ENCODE data around the gene ROMO1. TPM values are rescaled to one million over a fixed set of nuclear protein-coding genes. Genes with fewer than 3 reads are reported as not detected.
"Not testable (repeated sequence)": the region's sequence is repeated elsewhere in the genome, so short reads cannot be mapped to it uniquely, and the experiment has no call there.

ROMO1 gene
- total and polyA plus RNA-seq, 5 donors from 2014 or later = 48.8 to 378 (median 351) TPM

DNA sequence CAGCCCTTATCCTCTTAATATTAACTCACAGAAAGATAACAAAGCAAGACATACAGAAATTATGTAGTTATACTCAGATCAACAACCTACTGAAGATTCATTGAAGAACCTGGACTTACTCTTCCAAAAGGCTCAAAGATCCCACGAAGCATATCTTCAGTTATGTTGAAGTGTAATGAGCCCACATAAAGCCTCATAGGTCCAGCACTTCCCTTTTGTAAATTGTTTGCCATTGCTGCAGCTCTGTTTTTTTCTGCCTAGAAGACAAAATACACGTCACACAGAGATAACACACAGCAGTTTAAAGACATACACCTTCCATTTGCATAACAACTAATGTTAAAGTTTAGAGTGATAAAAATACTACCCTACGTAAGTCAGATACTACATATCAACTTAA lies 22.4 kb downstream of the ROMO1 start:
- peak overlapping the region in 3 of 4 donors; percentile 7 to 78 (median 57) for H3K4me3 Mint-ChIP-seq
- H3K4me1 ChIP-seq (ENCODE audit: control insufficient read depth, insufficient read depth, low read length, poor library complexity, severe bottlenecking) = peaks cover 8% of the 10 kb centered on the region
- peak overlapping the region in 2 of 3 donors; percentile 8 to 33 for H3K27ac Mint-ChIP-seq

DNA sequence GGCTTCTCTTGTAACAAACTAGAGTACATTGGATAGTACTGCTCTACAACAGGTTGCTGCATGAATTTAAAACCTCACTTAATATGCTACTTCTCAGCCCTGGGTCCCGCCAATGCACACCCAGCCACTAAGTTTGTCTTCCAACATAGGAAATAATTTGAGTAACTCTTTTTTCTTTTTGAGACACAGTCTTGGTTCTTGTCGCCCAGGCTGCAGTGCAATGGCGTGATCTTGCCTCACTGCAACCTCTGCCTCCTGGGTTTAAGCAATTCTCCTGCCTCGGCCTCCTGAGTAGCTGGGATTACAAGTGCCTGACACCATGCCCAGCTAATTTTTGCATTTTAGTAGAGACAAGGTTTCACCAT lies 24.1 kb downstream of the ROMO1 start:
- peak overlapping the region in 3 of 4 donors; percentile 27 to 78 (median 43) for H3K4me3 Mint-ChIP-seq
- not testable (repeated sequence) for H3K27ac ChIP-seq (ENCODE audit: insufficient read depth, low read length, poor library complexity, severe bottlenecking); H3K4me1 ChIP-seq (ENCODE audit: control insufficient read depth, insufficient read depth, low read length, poor library complexity, severe bottlenecking); H3K4me3 ChIP-seq (ENCODE audit: low read depth, low read length); H3K27me3 ChIP-seq (ENCODE audit: control insufficient read depth, insufficient read depth, low read length); H3K27me3 Mint-ChIP-seq; H3K9me3 Mint-ChIP-seq; DNase-seq; ATAC-seq (ENCODE audit: low read depth in 2 of 2); H3K9me3 ChIP-seq (ENCODE audit: control insufficient read depth in 2 of 2, low read length in 2 of 2)
- peaks cover 1 to 56% (median 38%) of the 10 kb centered on the region in 4 donors for H3K4me1 Mint-ChIP-seq
- H3K36me3 ChIP-seq (ENCODE audit: control insufficient read depth, insufficient read depth, low read length) = peaks cover 93% of the 10 kb centered on the region
- H3K27ac Mint-ChIP-seq = peak overlapping the region in 1 of 3 donors; percentile 12
- H3K36me3 Mint-ChIP-seq = peaks cover 43% of the 10 kb centered on the region

More for the DNA sequence above, 22.4 kb downstream of the ROMO1 start:
- no peaks in the 10 kb centered on the region for H3K9me3 Mint-ChIP-seq
- no peaks in the 10 kb centered on the region for H3K27me3 Mint-ChIP-seq
- H3K4me3 ChIP-seq (ENCODE audit: low read depth, low read length) = no peak overlapping the region
- no peak for DNase-seq
- H3K9me3 ChIP-seq (ENCODE audit: control insufficient read depth in 2 of 2, low read length in 2 of 2) = no peaks in the 10 kb centered on the region
- H3K27me3 ChIP-seq (ENCODE audit: control insufficient read depth, insufficient read depth, low read length) = no peaks in the 10 kb centered on the region
- H3K27ac ChIP-seq (ENCODE audit: insufficient read depth, low read length, poor library complexity, severe bottlenecking) = no peak overlapping the region
- H3K36me3 Mint-ChIP-seq = peaks cover 48% of the 10 kb centered on the region
- peaks cover 5 to 62% (median 42%) of the 10 kb centered on the region in 4 donors for H3K4me1 Mint-ChIP-seq
- ATAC-seq (ENCODE audit: low read depth in 2 of 2) = no peak
- H3K36me3 ChIP-seq (ENCODE audit: control insufficient read depth, insufficient read depth, low read length) = peaks cover 94% of the 10 kb centered on the region

DNA sequence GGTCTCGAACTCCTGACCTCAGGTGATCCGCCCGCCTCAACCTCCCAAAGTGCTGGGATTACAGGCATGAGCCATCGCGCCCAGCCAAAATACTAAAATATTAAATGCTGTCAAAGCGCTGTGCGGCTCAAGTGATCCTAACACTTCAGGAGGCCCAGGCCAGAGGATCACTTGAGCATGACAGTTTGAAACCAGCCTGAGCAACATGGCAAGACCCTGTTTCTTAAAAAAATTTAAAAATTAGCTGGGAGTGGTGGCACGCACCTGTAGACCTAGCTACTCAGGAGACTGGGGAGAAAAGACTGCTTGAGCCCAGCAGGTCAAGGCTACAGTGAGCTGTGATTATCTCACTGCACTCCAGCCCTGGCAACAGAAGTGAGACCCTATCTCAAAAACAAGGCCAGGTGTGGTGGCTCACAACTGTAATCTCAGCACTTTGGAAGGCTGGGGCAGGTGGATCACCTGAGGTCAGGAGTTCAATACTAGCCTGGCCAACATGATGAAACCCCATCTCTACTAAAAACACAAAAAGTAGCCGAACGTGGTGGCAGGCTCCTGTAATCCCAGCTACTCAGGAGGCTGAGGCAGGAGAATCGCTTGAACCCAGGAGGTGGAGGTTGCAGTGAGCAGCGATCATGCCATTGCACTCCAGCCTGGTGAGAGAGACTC lies 24.6 kb downstream of the ROMO1 start:
- not testable (repeated sequence) for H3K9me3 ChIP-seq (ENCODE audit: control insufficient read depth in 2 of 2, low read length in 2 of 2); H3K4me3 ChIP-seq (ENCODE audit: low read depth, low read length); H3K27ac ChIP-seq (ENCODE audit: insufficient read depth, low read length, poor library complexity, severe bottlenecking); H3K4me1 ChIP-seq (ENCODE audit: control insufficient read depth, insufficient read depth, low read length, poor library complexity, severe bottlenecking); DNase-seq; ATAC-seq (ENCODE audit: low read depth in 2 of 2); H3K27me3 Mint-ChIP-seq; H3K27me3 ChIP-seq (ENCODE audit: control insufficient read depth, insufficient read depth, low read length); H3K9me3 Mint-ChIP-seq
- peaks cover 93% of the 10 kb centered on the region for H3K36me3 ChIP-seq (ENCODE audit: control insufficient read depth, insufficient read depth, low read length)
- Mint-ChIP-seq H3K4me3 (peak overlapping the region in 2 of 4 donors; percentile 27 to 78), H3K4me1 (peaks cover 0 to 56% (median 38%) of the 10 kb centered on the region in 4 donors), H3K36me3 (peaks cover 42% of the 10 kb centered on the region), H3K27ac (peak overlapping the region in 1 of 3 donors; percentile 12)

DNA sequence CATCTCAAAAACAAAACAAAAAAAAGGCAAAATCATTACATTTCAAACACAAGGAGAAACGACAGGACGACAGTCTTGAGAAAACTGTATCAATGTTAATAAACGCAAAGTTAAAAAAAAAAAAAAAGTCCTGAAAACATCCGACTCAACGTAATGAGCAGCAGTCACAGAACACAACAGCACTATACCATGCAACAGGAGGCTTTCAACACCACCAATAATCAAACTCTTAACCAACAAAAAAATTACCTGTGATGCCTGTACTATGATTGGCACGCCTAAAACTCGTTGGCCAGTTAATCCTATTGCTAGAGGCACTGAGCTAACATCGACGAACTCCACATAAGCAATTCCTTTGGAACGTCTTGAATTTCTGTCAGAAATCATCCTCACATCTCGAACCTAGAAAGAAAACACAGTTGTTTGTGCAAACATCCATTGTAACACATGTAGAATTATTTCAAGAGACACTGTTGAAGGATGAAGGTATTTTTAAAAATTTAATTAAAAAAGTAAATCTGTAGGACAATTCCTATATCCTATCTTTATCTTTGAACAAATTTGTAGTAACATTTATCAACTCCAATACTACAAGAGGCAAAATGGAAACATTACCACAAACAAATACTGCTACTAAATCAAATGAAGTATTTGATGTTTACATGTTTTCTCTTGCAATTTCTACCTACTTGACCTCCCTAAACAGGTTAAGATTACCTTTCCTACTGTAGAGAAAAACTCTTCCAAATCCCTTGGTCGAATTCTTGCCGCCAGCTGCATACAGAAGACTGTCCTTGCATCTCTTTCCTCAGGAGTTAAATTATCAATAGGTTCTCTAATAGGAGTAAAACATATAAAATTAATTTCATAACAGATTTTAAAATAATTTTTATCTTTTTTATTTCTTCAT lies 25.4 kb downstream of the ROMO1 start:
- Mint-ChIP-seq H3K4me3 (no peak overlapping the region), H3K36me3 (peaks cover 45% of the 10 kb centered on the region), H3K27ac (peak overlapping the region in 1 of 3 donors; percentile 23), H3K9me3 (no peaks in the 10 kb centered on the region), H3K4me1 (peaks cover 0 to 61% (median 38%) of the 10 kb centered on the region in 4 donors), H3K27me3 (no peaks in the 10 kb centered on the region)
- H3K4me3 ChIP-seq (ENCODE audit: low read depth, low read length) = no peak overlapping the region
- no peaks in the 10 kb centered on the region for H3K27me3 ChIP-seq (ENCODE audit: control insufficient read depth, insufficient read depth, low read length)
- ATAC-seq (ENCODE audit: low read depth in 2 of 2) (no peak), DNase-seq (no peak)
- peaks cover 93% of the 10 kb centered on the region for H3K36me3 ChIP-seq (ENCODE audit: control insufficient read depth, insufficient read depth, low read length)
- no peaks in the 10 kb centered on the region for H3K9me3 ChIP-seq (ENCODE audit: control insufficient read depth in 2 of 2, low read length in 2 of 2)
- H3K4me1 ChIP-seq (ENCODE audit: control insufficient read depth, insufficient read depth, low read length, poor library complexity, severe bottlenecking) = peaks cover 13% of the 10 kb centered on the region
- no peak overlapping the region for H3K27ac ChIP-seq (ENCODE audit: insufficient read depth, low read length, poor library complexity, severe bottlenecking)

DNA sequence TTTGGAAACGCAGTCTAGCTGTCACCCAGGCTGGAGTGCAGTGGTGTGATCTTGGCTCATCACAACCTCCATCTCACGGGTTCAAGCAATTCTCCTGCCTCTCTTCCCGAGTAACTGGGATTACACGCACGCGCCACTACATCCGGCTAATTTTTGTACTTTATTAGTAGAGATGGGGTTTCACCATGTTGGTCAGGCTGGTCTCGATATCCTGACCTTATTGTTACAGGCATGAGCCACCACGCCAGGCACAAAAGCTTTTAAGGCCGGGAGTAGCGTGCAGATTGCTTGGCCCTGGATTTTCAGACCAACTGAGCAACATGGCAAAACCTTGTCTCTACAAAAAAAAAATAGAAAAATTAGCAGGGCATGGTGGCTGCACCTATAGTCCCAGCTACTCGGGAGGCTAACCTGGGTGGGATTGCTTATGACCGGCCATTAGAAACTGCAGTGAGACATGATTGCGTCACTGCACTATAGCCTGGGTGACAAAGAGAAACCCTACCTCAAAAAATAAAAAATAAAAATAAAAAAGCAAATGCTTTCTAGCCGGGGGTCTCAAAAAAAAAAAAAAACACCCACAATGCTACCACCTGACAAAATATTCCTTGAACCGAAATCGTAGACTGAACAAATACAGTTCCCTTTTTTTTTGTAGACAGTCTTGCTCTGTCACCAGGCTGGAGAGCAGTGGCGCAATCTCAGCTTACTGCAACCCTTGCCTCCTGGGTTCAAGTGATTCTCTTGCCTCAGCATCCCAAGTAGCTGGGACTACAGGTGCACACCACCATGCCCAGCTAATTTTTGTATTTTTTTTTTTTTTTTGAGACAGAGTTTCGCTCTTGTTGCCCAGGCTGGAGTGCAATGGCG lies 27.9 kb downstream of the ROMO1 start:
- Histone ChIP-seq H3K9me3 (ENCODE audit: control insufficient read depth in 2 of 2, low read length in 2 of 2) (no peaks in the 10 kb centered on the region), H3K36me3 (ENCODE audit: control insufficient read depth, insufficient read depth, low read length) (peaks cover 93% of the 10 kb centered on the region), H3K4me3 (ENCODE audit: low read depth, low read length) (no peak overlapping the region), H3K4me1 (ENCODE audit: control insufficient read depth, insufficient read depth, low read length, poor library complexity, severe bottlenecking) (peaks cover 29% of the 10 kb centered on the region), H3K27me3 (ENCODE audit: control insufficient read depth, insufficient read depth, low read length) (no peaks in the 10 kb centered on the region), H3K27ac (ENCODE audit: insufficient read depth, low read length, poor library complexity, severe bottlenecking) (no peak overlapping the region)
- Mint-ChIP-seq H3K27me3 (no peaks in the 10 kb centered on the region), H3K27ac (no peak overlapping the region), H3K4me1 (peaks cover 19 to 63% (median 44%) of the 10 kb centered on the region in 4 donors), H3K36me3 (peaks cover 38% of the 10 kb centered on the region), H3K4me3 (no peak overlapping the region), H3K9me3 (no peaks in the 10 kb centered on the region)
- no peak for DNase-seq
- no peak for ATAC-seq (ENCODE audit: low read depth in 2 of 2)

DNA sequence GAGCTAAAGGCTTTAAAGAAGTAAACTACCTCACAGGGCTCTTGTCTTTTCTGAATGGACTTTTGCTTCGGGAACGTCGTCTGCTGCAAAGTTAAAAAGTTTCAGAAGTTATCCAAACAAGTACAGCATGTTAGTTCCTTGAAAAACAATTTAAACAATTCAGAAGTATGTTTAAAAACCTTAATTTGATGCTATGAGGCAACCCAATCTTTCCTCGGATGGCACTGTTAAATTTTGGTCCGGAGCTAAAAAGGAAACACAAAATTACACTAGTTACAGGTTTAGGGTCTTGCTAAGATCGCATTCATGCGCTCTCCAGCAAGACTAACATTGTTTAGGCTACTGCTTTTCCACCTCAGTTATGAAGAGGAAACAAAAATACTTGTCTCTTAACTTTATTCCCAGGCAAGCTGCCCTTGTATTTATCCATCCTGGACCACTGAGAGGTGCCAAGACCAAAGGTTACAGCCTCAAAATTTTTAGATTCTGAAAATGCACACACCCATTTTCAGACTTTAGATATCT lies 30.1 kb downstream of the ROMO1 start:
- Histone ChIP-seq H3K9me3 (ENCODE audit: control insufficient read depth in 2 of 2, low read length in 2 of 2) (no peaks in the 10 kb centered on the region), H3K4me1 (ENCODE audit: control insufficient read depth, insufficient read depth, low read length, poor library complexity, severe bottlenecking) (peaks cover 48% of the 10 kb centered on the region), H3K27me3 (ENCODE audit: control insufficient read depth, insufficient read depth, low read length) (no peaks in the 10 kb centered on the region), H3K36me3 (ENCODE audit: control insufficient read depth, insufficient read depth, low read length) (peaks cover 97% of the 10 kb centered on the region), H3K27ac (ENCODE audit: insufficient read depth, low read length, poor library complexity, severe bottlenecking) (no peak overlapping the region), H3K4me3 (ENCODE audit: low read depth, low read length) (no peak overlapping the region)
- no peak for DNase-seq
- Mint-ChIP-seq H3K4me3 (peak overlapping the region in 2 of 4 donors; percentile 23 to 36), H3K27ac (no peak overlapping the region), H3K4me1 (peaks cover 29 to 68% (median 51%) of the 10 kb centered on the region in 4 donors), H3K27me3 (no peaks in the 10 kb centered on the region), H3K36me3 (peaks cover 47% of the 10 kb centered on the region), H3K9me3 (no peaks in the 10 kb centered on the region)
- ATAC-seq (ENCODE audit: low read depth in 2 of 2) = no peak
